NCI-H2196 treated with DMSO at 0.1 percent for 48 hours (cell line): ENCODE results near the gene CAMTA1.
"Not testable (repeated sequence)": the region's sequence is repeated elsewhere in the genome, so short reads cannot be mapped to it uniquely, and the experiment has no call there.

Experiments used
- DNase-seq: peaks from one replicate; lab custom pipeline; 2025; ENCODE audit not compliant: unreplicated experiment; lab: John Stamatoyannopoulos, UW

The CAMTA1 gene

GRCh38 chr1:7587108-7587772 is 802.0 kb downstream of the CAMTA1 start:
- DNase-seq: no peak

- no peak for DNase-seq
These were observed 802.7 kb downstream of the CAMTA1 start for GRCh38 chr1:7587773-7588456.

GRCh38 chr1:7588457-7588827 is 803.2 kb downstream of the CAMTA1 start:
- DNase-seq: no peak

GRCh38 chr1:7589080-7589735 is 804.0 kb downstream of the CAMTA1 start:
- no peak for DNase-seq

- no peak for DNase-seq
These were observed 804.6 kb downstream of the CAMTA1 start for GRCh38 chr1:7589774-7590425.

- DNase-seq: no peak
These were observed 805.2 kb downstream of the CAMTA1 start for GRCh38 chr1:7590426-7590790.

GRCh38 chr1:7591565-7591964 is 806.3 kb downstream of the CAMTA1 start:
- no peak for DNase-seq

- DNase-seq: no peak
These were observed 807.0 kb downstream of the CAMTA1 start for GRCh38 chr1:7592120-7592798.

GRCh38 chr1:7594002-7594713 is 808.9 kb downstream of the CAMTA1 start:
- DNase-seq: no peak

- DNase-seq: no peak
These were observed 809.6 kb downstream of the CAMTA1 start for GRCh38 chr1:7594714-7595295.

- no peak for DNase-seq
These were observed 810.1 kb downstream of the CAMTA1 start for GRCh38 chr1:7595336-7595735.

- DNase-seq: no peak
These were observed 811.1 kb downstream of the CAMTA1 start for GRCh38 chr1:7596126-7596965.

- DNase-seq: not testable (repeated sequence)
These were observed 812.8 kb downstream of the CAMTA1 start for GRCh38 chr1:7598058-7598457.

- not testable (repeated sequence) for DNase-seq
These were observed 819.7 kb downstream of the CAMTA1 start for GRCh38 chr1:7604906-7605305.

- no peak for DNase-seq
These were observed 820.8 kb downstream of the CAMTA1 start for GRCh38 chr1:7606096-7606495.

- no peak for DNase-seq
These were observed 821.8 kb downstream of the CAMTA1 start for GRCh38 chr1:7607097-7607496.

- DNase-seq: no peak
These were observed 823.5 kb downstream of the CAMTA1 start for GRCh38 chr1:7608628-7609305.

- DNase-seq: no peak
These were observed 824.2 kb downstream of the CAMTA1 start for GRCh38 chr1:7609311-7609994.
